GM12875 (cell line): ENCODE measurements around the gene CALML5.

Source experiments
- H3K4me3 ChIP-seq: one replicate; pipeline ENCODE4 v1.5.1; 2011; ENCODE audit warnings: low read depth, low read length, control low read depth
- CTCF ChIP-seq: IDR thresholded peaks from 2 replicates; pipeline ENCODE4 v1.5.1; 2011; ENCODE audit warnings: low read depth, mild to moderate bottlenecking, control low read depth, inconsistent platforms, low read length, moderate library complexity, borderline replicate concordance; ENCODE audit not compliant: insufficient read depth

CALML5 gene

GRCh38 chr10:5523796-5524574 is 24.6 kb upstream of the CALML5 start:
- no peak overlapping the region for H3K4me3 ChIP-seq
- no peak for TF ChIP-seq CTCF

GRCh38 chr10:5522913-5523560 is 23.7 kb upstream of the CALML5 start:
- no peak for TF ChIP-seq CTCF
- H3K4me3 ChIP-seq: no peak overlapping the region

GRCh38 chr10:5519054-5519453 is 19.7 kb upstream of the CALML5 start:
- TF ChIP-seq CTCF: no peak
- H3K4me3 ChIP-seq: no peak overlapping the region

GRCh38 chr10:5518143-5518542 is 18.8 kb upstream of the CALML5 start:
- no peak overlapping the region for H3K4me3 ChIP-seq
- no peak for TF ChIP-seq CTCF

GRCh38 chr10:5517546-5517945 is 18.2 kb upstream of the CALML5 start:
- no peak for TF ChIP-seq CTCF
- no peak overlapping the region for H3K4me3 ChIP-seq

- TF ChIP-seq CTCF: no peak
- H3K4me3 ChIP-seq: no peak overlapping the region
Observed at GRCh38 chr10:5515948-5516761, 16.8 kb upstream of the CALML5 start.
